ENCODE results near the gene ATL3.
"Not testable (repeated sequence)": the region's sequence is repeated elsewhere in the genome, so short reads cannot be mapped to it uniquely, and the experiment has no call there.

The ATL3 gene

DNA sequence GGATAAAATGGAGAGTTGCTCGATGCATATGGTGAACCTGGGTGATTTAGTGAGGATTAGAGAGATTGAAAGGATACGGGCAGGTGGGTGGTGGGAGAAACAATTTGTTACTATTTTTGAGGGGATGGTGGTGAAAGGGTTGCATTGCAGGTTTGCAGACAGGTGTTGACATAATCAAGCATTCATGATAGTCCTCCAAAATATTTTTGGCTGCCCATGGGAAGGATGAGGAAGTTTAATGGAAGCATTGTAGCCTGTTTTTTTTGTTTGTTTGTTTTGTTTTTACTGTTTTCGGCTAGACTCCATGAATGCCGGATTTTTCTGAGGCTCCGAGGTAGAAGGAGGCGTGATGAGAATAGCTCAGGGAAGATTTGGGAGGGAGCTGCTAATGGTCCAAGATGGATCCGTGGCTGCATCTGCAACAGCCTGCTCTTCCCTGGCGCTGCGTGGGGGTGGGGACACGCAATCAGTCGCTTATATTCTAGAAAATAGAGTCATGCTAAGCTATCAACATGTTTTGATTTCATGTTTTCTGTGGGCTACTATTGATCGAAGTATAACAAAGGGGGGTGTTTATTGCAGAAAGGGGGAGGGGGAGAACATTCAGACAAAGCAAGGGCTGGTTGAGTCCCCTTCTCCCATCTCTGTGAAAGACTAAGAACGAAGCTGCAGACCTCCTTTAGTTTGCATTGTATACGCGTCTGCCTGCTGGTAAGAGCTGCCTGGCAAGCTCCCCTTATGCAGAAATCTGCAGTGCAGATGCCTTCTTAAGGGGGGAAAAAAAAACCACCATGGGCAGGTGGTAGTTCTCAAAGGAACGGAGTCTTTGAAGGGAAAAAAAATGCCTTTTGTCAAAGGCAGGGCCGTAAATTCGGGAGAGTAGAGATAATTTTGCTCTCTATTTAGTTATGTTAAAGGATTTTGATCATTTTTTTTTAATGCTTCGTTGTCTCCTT is 11.2 kb upstream of the ATL3 start:
- H3K4me3 ChIP-seq (ENCODE audit: low read depth, low read length) = peak overlapping the region; percentile 99
- no peak for DNase-seq (ENCODE audit: low read depth)

DNA sequence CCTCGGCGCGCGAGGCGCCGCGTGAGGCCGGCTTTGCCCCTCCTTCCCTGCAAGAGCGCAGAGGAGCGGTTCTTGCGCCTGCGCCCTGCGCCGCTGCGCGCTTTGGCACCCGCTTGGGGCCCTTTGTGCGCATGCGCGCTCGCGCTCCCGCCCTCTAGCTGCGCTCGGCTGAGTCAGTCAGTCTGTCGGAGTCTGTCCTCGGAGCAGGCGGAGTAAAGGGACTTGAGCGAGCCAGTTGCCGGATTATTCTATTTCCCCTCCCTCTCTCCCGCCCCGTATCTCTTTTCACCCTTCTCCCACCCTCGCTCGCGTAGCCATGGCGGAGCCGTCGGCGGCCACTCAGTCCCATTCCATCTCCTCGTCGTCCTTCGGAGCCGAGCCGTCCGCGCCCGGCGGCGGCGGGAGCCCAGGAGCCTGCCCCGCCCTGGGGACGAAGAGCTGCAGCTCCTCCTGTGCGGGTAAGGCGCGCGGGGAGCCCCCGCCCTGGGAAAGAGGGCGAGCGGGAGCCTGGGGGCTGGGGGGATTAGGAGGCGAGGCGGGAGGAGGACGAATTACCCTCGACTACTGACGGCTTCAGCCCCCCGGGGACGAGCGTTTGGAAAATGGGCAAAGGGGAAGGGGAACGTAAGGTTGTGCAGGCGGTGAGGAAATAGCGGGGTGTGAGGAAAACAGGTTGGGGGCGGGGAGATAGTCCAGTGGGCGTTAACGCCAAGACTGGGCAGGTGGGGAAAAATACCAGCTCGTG is 10.3 kb upstream of the ATL3 start, which contains the start of gene RTN3:
TSS of gene RTN3 (plus strand) at position 180 of the 745 bp plus-strand sequence. CDS start at position 317, 137 bp downstream.
- peak; percentile 90 for DNase-seq (ENCODE audit: low read depth)
- peak within 1 kb of the TSS; percentile 99 for H3K4me3 ChIP-seq (ENCODE audit: low read depth, low read length)

DNA sequence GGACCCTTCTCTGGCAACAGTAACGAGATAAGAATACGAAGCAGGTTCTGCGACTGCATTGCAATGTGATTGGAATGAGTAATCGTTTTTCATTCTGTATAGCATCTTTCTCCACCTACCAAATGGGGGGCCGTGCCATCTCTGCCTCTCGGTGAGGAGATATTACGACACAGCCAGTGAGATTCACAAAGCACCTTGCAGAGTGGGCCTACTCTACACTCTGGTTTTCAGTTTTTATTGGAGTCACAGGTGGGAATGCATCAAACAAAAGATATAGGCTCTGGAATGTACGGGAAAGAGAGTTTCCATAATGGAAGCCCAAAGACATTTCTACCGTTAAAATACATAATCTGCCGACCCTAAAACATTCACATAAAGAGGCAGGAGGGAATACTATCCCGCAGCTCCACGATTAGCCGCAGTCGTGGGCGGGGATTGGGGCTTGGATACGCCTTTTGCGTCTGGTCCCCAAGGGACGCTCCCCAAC is 9.7 kb upstream of the ATL3 start:
- DNase-seq (ENCODE audit: low read depth) = no peak
- H3K4me3 ChIP-seq (ENCODE audit: low read depth, low read length) = peak overlapping the region; percentile 99

DNA sequence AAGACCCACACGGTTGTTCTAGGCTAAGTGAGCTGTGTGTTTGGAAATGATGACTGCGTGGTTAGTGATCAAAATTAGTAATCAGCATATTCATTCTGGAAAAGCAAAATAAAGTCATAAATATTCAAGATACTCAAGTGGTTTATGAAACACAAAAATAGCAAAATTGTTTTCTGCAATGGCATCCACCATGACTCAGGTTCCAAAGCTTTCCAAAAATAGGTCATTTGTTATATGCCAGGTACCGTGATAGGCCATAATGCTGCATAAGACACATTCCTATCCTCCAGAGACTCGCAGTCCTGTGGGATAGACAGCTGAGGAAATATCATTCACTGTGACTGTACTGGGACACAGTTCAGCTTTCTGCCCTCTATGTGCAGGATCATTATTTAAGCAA is 2.4 kb upstream of the ATL3 start:
- H3K4me3 ChIP-seq (ENCODE audit: low read depth, low read length) = no peak overlapping the region
- no peak for DNase-seq (ENCODE audit: low read depth)

DNA sequence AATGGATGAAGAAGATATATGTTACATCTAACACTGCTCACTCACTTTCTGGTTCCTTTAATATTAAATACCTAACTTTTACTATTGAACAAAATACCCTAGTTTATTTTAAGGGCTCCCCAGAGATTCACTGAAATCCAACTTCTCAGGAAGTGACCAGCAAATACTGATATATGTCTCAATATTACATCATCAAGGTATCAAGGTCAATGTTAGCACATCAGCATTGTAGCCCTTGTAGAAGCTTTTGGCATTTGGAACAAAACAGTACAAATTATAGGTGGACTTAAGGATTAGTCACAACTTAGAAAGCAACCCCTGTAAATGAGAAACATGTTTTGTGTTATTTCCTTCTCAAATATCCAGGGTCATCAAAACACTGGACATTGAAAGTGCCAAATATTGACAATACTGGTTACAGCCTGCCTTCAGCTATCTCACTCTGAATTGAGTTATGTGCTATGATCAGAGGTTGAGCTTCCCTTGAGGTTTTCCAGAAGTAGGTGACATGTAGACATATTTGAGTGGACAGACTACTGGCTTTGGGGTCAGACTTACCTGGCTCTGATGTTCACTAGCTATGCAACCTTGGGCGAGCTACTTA is 1.9 kb upstream of the ATL3 start:
- H3K4me3 ChIP-seq (ENCODE audit: low read depth, low read length) = no peak overlapping the region
- DNase-seq (ENCODE audit: low read depth) = no peak

DNA sequence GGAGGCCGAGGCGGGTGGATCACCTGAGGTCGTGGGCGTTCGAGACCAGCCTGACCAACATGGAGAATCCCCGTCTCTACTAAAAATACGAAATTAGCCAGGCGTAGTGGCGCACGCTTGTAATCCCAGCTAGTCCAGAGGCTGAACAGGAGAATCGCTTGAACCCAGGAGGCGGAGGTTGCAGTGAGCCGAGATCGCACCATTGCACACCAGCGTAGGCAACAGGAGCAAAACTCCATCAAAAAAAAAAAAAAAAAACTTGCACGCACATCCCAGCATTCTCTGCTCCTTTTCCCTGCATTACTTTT is 934 bp upstream of the ATL3 start:
- DNase-seq (ENCODE audit: low read depth) = no peak
- no peak overlapping the region for H3K4me3 ChIP-seq (ENCODE audit: low read depth, low read length)

DNA sequence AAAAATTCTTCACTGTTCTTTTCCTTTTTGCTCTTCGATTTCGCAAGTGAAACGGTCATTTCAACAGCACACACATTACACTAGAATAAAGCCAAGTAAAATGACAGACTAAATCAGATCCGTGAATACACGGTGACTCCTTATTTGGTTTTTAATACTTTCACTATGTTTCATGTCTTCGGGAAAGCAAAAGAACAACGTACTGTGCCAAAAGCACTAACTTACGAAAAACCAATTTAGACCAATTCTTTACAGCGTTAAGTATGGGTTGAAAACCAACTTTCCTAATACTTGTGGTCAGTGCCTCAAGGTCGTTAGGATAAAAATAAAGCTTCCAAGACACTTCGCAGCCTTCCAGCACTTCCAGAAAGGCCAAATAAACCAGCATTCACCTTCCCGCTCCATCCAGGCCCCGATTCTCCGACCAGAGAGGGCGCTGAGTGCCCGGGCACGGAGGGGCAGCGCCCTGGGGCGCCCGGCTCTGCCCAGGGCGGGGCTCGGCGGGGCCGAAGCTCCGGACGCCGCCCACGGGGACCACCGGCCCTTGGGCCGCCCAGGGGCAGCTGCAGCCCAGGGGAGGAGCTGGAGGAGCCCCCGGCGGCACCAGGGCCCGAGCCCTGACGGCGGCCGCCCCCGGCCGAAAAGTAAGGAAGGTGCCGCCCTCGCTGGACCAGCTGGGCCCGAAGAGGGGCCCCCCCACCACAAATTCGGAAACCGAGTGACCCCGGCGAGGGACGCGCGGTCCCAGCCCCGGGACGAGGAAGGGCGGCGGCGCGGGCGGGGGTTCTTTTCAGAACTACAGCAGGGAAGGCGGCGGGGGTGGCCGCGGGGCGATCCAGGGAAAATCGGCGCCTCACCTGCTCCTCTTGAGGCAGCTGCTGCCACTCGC is 499 bp downstream of the ATL3 start:
- no peak for DNase-seq (ENCODE audit: low read depth)
- H3K4me3 ChIP-seq (ENCODE audit: low read depth, low read length) = peak overlapping the region; percentile 67

DNA sequence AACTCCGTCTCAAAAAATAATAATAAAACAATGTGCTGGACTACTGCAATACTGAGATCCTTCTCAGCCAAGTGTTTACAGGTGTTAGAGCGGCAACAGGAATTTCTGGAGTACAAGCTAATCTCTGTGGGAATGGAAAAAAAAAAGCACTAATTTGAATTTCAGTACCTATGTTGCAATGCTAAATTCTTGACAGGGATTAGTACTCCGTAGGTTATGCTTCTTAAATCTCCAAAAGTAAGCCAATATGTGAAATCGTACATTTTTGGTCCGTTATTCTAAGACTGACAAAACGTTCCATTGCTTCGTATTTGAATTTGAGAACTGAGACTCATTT is 1.1 kb downstream of the ATL3 start:
- peak overlapping the region; percentile 67 for H3K4me3 ChIP-seq (ENCODE audit: low read depth, low read length)
- DNase-seq (ENCODE audit: low read depth) = no peak

DNA sequence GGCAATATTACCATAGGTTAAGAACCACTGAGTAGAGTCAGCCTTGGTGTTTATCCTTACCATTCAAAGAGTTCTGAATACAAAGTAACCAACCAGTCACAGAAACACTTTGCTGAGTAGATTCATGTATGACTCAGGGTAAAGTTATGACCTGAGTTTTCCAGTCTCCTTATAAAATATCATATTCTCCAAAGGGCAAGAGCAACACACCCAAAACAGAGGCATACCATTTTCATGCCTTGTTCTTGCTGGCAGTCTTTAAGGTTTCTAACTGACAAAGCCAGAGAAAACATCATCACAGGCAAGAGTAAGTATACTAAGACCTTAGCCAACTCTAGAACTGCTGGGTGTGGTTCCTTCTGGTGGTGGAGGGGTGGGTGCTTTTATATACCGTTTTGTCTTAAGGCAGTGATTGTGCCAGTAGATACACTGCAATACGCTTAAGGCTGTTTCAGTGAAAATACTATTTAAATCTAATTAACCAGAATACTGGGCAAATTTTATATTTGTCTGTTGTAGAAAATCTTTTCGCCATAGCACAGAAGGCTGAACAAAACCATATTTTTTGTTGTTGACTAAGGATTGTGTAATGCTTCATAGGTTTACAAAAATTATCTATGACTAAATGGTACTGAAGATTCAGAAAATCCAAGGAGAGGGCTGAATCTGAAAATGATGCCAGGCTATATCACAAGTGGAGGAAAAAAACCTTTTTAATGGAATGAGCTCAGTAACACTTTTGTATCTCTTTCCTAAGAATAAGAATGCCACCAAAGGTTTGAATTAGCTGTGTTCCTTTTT is 3.0 kb downstream of the ATL3 start:
- no peak overlapping the region for H3K4me3 ChIP-seq (ENCODE audit: low read depth, low read length)
- DNase-seq (ENCODE audit: low read depth) = peak; percentile 80

DNA sequence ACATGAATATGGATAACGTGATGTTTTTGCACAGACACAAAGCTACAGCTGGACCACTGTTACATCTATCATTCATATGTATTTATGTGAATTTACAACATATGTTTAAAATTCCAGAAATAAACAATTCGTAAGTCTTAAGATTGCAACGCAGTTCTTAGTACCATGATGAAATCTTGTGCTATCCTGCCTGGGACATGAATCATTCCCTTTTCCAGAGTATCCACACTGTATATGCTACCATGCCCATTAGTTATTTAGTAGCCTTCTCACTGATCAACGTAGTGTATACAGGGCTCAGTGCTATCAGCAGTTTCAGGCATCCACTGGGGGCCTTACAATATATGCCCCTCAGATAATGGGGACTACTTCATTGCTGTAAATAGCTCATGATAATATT is 4.3 kb downstream of the ATL3 start:
- H3K4me3 ChIP-seq (ENCODE audit: low read depth, low read length) = no peak overlapping the region
- no peak for DNase-seq (ENCODE audit: low read depth)

DNA sequence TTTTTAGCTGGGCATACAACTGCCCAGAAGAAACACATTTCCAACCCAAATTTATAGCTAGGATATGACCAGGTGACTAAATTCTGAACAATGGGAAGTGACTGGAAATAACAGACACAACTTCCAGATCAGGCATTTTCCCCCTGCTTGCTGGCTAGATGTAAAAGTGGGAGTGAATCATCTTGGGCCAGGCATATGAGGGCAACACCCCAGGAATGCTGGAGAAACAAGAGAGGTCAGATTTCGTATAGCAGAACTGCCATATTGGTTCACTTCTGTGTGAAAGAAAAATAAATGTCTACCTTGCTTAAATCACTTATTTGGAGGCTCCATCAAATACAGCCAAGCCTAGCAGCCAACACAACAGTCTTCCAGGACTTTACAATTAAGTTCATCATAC is 7.4 kb downstream of the ATL3 start:
- no peak overlapping the region for H3K4me3 ChIP-seq (ENCODE audit: low read depth, low read length)
- DNase-seq (ENCODE audit: low read depth) = peak; percentile 32

DNA sequence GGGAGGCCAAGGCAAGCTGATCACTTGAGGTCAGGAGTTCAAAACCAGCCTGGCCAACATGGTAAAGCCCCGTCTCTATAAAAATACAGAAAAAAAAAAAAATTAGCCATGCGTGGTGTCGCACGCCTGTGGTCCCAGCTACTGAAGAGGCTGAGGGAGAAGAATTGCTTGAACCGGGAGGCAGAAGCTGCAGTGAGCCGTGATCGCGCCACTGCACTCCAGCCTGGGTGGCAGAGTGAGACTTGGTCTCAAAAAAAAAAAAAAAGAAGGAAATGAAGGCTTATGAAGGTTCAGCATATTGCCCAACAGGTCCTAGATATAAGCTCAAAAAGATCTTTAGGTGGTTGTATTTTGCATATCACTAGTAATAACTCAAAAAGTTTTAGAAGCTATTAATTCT is 10.2 kb downstream of the ATL3 start:
- DNase-seq (ENCODE audit: low read depth) = no peak
- H3K4me3 ChIP-seq (ENCODE audit: low read depth, low read length) = no peak overlapping the region

DNA sequence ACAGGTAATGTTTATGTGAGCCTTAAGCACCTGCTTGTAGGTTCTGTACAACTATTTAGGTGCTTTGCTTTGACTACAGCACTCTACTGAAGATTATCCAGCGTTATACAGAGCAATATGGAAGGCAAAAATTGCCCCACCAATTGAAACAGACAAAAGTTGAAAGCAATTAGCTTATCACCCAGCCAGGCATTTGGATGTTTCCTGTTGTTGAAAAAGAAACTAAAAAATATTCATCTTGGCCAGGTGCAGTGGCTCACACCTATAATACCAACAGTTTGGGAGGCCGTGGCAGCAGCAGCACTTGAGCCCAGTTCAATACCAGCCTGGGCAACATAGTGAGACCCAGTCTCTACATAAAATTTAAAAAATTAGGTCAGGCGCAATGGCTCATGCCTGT is 18.5 kb downstream of the ATL3 start:
- DNase-seq (ENCODE audit: low read depth) = no peak
- no peak overlapping the region for H3K4me3 ChIP-seq (ENCODE audit: low read depth, low read length)

DNA sequence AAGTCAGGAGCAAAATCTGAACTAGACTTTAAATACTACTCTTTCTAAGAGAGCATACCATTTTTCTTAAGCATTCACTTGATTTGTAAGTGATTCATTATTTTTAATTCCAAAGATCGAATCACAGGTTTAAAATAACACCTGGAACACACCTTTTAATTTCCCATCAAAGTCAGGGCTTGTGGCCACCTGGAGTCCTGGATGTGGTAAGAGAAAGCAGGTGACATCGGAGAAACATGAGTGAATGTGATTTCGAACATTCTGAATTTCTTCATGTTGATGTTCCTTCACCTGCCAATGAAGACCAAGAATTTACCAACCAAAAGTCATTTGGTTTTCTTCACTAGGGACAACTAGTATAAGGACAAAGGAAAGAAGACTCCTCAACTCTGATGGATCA is 28.0 kb downstream of the ATL3 start:
- H3K4me3 ChIP-seq (ENCODE audit: low read depth, low read length) = no peak overlapping the region
- DNase-seq (ENCODE audit: low read depth) = no peak

DNA sequence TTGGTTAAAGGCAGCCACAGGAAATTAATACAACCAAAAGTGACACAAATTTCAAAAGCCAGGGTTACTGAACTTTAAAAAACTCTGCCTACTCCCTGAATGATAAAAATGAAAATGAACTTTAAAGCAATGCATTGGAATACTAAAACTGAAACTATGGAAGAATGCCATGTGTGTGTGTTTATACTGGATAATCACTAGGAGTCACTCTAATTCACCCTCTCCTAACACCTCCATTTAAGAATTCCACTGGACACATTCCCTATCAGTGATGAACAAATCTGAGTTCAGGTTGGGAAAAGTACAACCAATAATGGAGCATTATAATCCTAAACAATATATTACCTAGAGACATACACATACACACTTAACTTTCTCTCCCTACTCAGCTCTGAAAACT is 29.4 kb downstream of the ATL3 start:
- DNase-seq (ENCODE audit: low read depth) = no peak
- no peak overlapping the region for H3K4me3 ChIP-seq (ENCODE audit: low read depth, low read length)

DNA sequence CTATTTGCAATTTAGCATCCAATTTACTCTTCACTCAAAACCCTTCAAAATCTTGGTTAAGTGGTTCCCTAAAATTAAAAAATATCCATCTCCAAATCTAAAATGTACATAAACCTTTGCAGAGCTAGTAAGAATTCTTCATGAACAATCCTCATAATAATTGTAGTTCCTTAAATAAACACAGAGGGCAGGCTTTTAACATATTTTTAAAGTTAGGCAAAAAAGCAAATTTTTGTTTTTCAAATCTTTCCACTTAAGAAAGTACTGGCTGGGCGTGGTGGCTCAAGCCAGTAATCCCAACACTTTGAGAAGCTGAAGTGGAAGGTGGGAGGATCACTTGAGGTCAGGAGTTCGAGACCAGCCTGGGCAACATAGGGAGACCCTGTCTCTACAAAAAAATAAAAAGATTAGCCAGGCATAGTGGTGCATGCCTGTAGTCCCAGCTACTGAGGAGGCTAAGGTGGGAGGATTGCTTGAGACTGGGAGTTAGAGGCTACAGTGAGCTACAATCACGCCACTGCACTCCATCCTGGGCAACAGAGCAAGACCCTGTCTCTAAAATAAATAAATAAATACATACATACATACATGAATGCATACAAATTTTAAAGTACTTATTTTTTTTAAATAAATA is 31.9 kb downstream of the ATL3 start:
- no peak overlapping the region for H3K4me3 ChIP-seq (ENCODE audit: low read depth, low read length)
- no peak for DNase-seq (ENCODE audit: low read depth)

DNA sequence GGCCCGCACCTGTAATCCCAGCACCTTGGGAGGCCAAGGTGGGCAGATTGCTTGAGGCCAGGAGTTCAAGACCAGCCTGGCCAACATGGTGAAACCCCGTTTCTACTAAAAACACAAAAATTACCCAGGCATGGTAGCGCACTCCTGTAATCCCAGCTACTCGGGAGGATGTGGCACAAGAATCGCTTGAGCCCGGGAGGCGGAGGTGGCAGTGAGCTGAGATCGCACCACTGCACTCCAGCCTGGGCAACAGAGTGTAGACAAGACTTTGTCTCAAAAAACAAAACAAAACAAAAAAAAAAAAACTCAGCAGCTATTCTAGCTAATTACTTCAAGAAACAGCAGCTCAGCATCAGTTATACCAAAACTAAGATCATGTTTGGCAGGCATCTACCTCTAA is 32.7 kb downstream of the ATL3 start:
- not testable (repeated sequence) for DNase-seq (ENCODE audit: low read depth)

DNA sequence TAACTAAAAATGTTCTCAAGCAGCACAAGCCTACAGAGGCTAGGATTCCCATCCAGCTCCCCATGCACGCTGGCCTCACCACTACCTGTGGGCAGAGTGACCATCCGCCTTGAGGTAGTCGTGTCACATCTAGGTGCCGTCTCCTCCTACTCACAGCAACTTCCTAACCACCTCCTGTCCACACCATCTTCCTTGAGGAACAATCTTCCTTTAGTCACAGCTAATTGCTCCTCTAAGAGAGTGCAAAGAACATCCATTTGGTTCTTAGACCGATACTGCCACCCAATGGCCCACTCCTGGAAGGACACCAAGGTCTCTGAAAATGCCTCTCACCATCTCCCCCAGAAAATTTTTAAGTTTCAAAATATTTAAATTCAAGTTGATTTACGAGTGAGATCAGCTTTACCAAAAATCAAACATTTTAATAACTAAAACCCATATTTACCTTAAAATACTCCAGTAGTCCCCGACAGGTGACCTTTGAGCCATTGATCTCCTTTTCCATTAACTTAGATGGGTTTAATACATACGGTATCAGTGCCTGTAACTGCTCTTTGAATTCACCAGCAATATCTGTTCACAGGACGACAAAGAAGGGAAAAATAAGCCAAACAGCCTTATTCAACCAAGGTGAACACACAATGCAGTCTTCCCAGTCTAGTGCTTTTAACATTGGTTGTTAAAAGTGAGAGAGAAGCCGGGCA is 35.3 kb downstream of the ATL3 start:
- H3K4me3 ChIP-seq (ENCODE audit: low read depth, low read length) = no peak overlapping the region
- peak; percentile 14 for DNase-seq (ENCODE audit: low read depth)

More for the DNA sequence above, 32.7 kb downstream of the ATL3 start:
- H3K4me3 ChIP-seq (ENCODE audit: low read depth, low read length) = not testable (repeated sequence)

All from skeletal muscle cell (primary cell).